WI38 (cell line): ENCODE results near the gene ZNF555.
A peak's percentile ranks its signal among the peaks of the same experiment; 100 is the strongest.
"Not testable (repeated sequence)": the region's sequence is repeated elsewhere in the genome, so short reads cannot be mapped to it uniquely, and the experiment has no call there.

Experiments
- H3K4me3 ChIP-seq: 2 replicates; pipeline ENCODE4 v1.5.1; 2011; ENCODE audit warnings: low read depth, mild to moderate bottlenecking, control low read depth, low read length
- TF ChIP-seq, protein P1 (sequence below): IDR thresholded peaks from 2 replicates; pipeline ENCODE4 v1.5.1; 2012; ENCODE audit warnings: low read depth, mild to moderate bottlenecking, control low read depth, low read length

ZNF555 gene

DNA sequence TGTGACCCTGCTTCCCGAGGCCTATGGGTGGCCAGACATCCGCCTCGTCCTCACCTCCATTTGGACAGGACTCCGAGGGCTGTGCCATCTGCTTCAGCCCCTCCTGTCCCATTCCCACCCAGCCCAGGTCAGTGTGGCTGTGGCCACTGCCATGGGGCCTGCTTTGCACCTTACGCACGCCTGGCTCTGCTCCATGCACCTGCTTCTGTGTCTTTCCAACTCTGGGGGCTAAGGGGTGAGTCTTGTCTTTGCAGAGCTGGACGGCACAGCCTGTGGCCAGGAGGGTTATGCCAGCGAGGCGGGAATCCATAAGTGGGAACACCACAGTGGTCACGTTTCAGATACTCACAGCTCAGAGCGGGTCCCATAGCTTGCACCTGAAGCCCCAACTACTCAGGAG, 26.8 kb upstream of the ZNF555 start:
- TF ChIP-seq, protein P1, sequence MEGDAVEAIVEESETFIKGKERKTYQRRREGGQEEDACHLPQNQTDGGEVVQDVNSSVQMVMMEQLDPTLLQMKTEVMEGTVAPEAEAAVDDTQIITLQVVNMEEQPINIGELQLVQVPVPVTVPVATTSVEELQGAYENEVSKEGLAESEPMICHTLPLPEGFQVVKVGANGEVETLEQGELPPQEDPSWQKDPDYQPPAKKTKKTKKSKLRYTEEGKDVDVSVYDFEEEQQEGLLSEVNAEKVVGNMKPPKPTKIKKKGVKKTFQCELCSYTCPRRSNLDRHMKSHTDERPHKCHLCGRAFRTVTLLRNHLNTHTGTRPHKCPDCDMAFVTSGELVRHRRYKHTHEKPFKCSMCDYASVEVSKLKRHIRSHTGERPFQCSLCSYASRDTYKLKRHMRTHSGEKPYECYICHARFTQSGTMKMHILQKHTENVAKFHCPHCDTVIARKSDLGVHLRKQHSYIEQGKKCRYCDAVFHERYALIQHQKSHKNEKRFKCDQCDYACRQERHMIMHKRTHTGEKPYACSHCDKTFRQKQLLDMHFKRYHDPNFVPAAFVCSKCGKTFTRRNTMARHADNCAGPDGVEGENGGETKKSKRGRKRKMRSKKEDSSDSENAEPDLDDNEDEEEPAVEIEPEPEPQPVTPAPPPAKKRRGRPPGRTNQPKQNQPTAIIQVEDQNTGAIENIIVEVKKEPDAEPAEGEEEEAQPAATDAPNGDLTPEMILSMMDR, result no peak
- no peak overlapping the region for H3K4me3 ChIP-seq

DNA sequence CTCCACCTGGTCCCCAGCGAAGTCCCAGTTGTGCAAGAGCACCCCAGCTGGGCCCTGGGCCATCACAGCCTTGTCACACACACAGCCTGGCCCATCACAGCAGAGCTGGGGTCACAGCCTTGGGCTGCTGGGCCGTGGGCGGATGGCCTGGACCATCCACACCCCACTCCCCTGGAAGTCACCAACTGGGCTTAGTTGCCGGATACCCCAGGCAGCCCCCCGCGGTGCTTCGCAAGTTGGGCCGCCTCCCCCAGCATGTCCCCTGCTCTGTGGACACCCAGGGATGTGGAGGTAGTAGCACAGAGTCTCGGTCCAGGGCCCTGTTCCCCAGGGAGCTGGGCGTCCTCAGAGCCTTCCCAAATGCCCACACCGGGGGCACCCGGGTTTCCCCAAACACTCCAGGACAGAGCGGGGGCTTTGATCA, 26.1 kb upstream of the ZNF555 start:
- H3K4me3 ChIP-seq, result no peak overlapping the region
- TF ChIP-seq, protein P1, result no peak

DNA sequence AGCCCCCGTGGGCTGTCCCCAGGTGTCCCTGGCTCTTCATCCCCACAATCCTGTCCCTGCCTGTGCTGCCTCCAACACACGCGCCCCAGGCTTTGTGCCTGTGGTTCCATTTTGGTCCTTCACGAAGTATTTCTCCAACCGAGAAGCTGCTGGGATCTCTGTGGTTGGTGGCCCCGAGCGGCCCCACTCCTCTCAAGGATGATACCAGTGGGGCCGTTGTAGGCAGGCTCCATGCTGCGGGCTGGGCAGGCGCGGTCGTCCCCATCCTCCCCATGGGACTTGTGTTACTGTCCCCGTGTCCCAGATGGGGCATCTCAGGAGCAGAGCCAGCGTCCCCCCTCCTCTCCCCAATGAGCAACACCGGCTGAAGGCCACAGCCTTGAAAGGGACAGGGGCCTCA, 25.4 kb upstream of the ZNF555 start:
- H3K4me3 ChIP-seq, result no peak overlapping the region
- TF ChIP-seq, protein P1, result no peak

DNA sequence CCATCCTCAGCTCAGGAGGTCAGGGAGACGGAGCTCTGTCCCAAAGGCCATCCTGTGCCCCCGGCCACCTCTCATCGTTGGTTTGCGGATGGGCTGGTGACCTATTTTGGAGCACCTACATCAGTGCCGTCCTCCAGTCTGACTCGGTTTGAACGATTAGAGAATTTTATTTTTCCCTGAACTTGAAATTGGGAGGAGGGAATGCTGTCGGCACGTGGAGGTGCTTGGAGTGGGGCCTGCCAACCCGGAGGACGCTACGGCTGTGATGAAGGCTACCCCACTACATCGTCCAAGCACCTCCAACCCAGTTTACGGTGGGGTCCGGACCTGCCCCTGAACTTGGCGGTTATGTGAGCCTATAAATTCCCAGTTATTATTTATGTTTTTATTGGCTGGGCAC, 24.6 kb upstream of the ZNF555 start:
- TF ChIP-seq, protein P1, result no peak
- H3K4me3 ChIP-seq, result no peak overlapping the region

DNA sequence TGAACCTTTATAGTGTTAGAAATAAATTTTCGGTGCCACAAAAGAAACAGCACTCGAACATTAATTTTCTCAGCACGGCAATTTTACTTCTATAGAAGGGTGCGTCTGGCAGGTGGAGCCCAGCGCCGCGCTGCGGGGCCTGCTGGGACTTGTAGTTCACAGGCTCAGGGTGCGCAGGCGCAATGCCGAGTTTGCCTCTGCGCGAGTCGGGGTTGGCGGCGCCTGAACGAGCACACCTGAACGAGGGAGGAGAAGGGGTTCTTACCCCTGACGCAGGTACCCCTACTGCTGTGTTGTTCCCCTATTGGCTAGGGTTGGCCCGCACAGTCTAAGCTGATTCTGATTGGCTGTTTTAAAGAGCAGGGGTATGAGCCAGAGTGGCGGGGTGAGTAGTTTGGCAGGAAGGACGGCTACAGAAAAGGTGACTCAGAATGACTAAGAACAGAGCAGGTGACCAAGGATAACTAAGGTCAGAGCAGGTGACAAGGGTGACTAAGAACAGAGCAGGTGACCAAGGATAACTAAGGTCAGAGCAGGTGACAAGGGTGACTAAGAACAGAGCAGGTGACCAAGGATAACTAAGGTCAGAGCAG, 23.9 kb upstream of the ZNF555 start:
- not testable (repeated sequence) for H3K4me3 ChIP-seq

DNA sequence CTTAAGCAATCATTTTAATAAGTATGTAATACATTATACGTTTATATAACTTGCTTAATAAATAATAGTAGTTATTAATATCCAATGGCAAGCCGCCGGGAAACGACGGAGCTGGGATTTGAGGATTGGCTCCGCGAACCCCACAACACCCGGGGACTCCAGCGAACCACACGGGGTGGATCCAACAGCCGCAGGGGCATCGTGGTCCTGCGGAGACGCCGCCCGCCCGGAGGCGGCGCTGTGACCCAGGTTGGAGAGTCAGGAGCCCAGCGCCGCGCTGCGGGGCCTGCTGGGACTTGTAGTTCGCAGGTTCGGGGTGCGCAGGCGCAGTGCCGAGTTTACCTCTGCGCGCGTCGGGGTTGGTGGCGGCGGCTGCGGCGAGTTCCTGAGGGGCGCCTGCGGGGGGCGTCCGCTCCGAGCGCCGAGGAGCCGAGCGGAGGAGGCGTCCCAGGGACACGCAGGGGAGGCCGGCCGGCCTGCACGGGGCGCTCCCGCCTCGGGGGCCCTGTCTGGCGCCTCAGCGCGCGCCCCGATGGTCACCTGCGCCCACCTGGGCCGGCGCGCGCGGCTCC, 21.6 kb upstream of the ZNF555 start, which contains the start of gene ZNF554:
Gene ZNF554 (plus strand): TSS at position 329 of the 572 bp plus-strand sequence. CDS start 204 bp downstream, at position 533.
- TF ChIP-seq, protein P1, result peak; percentile 93
- peak within 1 kb of the TSS; percentile 75 for H3K4me3 ChIP-seq

DNA sequence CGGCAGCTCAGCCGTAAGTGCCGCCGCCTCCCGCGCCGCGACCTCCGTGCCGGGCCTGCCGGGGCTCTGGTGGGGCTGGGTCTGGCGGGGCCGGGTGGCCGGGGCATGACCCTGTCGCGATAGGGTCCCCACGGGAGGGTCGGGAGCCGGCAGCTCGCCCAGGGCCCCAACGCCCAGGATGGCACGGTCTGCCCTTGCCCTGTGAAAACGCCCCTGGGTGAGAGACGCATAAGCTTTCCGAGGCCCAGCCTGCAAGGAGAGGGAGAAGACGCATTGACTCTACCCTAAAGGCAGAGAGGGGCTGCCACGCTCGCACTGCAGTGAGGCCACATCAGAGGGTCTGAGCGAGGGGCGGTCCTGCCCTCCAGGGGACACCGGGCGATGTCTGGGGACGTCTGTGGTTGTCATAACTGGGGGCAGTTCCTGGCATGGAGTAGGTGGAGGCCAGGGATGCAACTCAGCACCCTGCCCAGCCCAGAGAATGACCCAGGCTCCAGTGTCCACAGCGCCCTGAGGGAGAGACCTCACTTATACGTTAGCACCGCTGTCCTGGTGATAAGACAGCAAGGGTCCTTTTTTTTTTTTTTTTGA, 21.1 kb upstream of the ZNF555 start:
- peak overlapping the region; percentile 75 for H3K4me3 ChIP-seq
- TF ChIP-seq, protein P1, result no peak
